Panc1 (cell line): Measurements from ENCODE around the gene PRRT3. TPM values are rescaled to one million over a fixed set of nuclear protein-coding genes. Genes with fewer than 3 reads are reported as not detected.

Source experiments
- ATAC-seq: fragments of 200-7000 bp; cut with Tn5 transposase; 2 replicates; pipeline ENCODE4 v1.9.1; 2020; ENCODE audit warnings: mild to moderate bottlenecking, moderate library complexity
- BruUV-seq: library from RNA; stranded (reverse); fragments of 400-500 nt; replicated peaks from 2 replicates; lab custom pipeline; 2021; lab: Mats Ljungman, UMichigan
- CTCF ChIA-PET: fragments of 300-600 bp; sonication (Branson Sonifier 250); formaldehyde crosslinking; loops from one replicate; lab custom pipeline; 2022; ENCODE audit warnings: antibody characterized with exemption; lab: Charles Lee
- POLR2A ChIA-PET: fragments of 300-600 bp; sonication (Branson Sonifier 250); formaldehyde crosslinking; loops from one replicate; lab custom pipeline; 2022; ENCODE audit warnings: antibody characterized with exemption; lab: Charles Lee
- DNase-seq: peaks from one replicate; pipeline ENCODE4 v3.0.0-alpha.2; 2010; ENCODE audit warnings: low read depth, low spot score
- H3K27ac ChIP-seq: 2 replicates; pipeline ENCODE4 v1.5.1; 2011; ENCODE audit warnings: mild to moderate bottlenecking, low read length, inconsistent platforms
- H3K27me3 ChIP-seq: fragments of 200-500 bp; sonication (Bioruptor generic); 2 replicates; pipeline ENCODE4 v1.6.0; 2014; ENCODE audit warnings: low read length, inconsistent platforms; ENCODE audit not compliant: control insufficient read depth, insufficient read depth
- H3K36me3 ChIP-seq: fragments of 200-500 bp; sonication (Bioruptor generic); 2 replicates; pipeline ENCODE4 v1.5.1; 2014; ENCODE audit warnings: inconsistent platforms, mild to moderate bottlenecking, low read length, moderate library complexity; ENCODE audit not compliant: control insufficient read depth, insufficient read depth
- H3K4me1 ChIP-seq: 2 replicates; pipeline ENCODE4 v1.5.1; 2011; ENCODE audit warnings: inconsistent platforms, mild to moderate bottlenecking, low read length, moderate library complexity; ENCODE audit not compliant: control insufficient read depth, insufficient read depth
- H3K4me3 ChIP-seq, 2 experiments: 2 replicates each; pipeline ENCODE4 v1.5.1; 2011 to 2012; ENCODE audit warnings: low read depth in 2 of 2, low read length in 2 of 2, mild to moderate bottlenecking in 2 of 2, inconsistent platforms in 1 of 2, moderate library complexity in 1 of 2
- H3K9me3 ChIP-seq: fragments of 200-500 bp; sonication (Bioruptor generic); 2 replicates; pipeline ENCODE4 v1.5.1; 2014; ENCODE audit warnings: low read depth, mild to moderate bottlenecking, inconsistent platforms, low read length, moderate library complexity; ENCODE audit not compliant: control insufficient read depth, insufficient read depth
- POLR2AphosphoS5 ChIP-seq: IDR thresholded peaks from 2 replicates; pipeline ENCODE4 v1.6.1; 2012; ENCODE audit warnings: mild to moderate bottlenecking, low read depth, low read length, moderate library complexity
- SIN3A ChIP-seq: IDR thresholded peaks from 2 replicates; pipeline ENCODE4 v1.6.1; 2012; ENCODE audit warnings: low read depth, mild to moderate bottlenecking, low read length, moderate library complexity, borderline replicate concordance; ENCODE audit not compliant: insufficient read depth
- TCF7L2 ChIP-seq: IDR thresholded peaks from 2 replicates; pipeline ENCODE4 v1.6.1; 2011; ENCODE audit warnings: mild to moderate bottlenecking, low read depth, low read length, inconsistent platforms
- in situ Hi-C: cut with HindIII; loops from 2 replicates; pipeline ENCODE4 v1.10.0; 2016; ENCODE audit warnings: low sequenced_read_pairs, low pct_unique_long_range_greater_than_20kb
- intact Hi-C: fragments of 100-400 bp; cut with micrococcal nuclease; formaldehyde crosslinking; loops from one replicate; pipeline ENCODE4 v1.10.0; 2022; ENCODE audit not compliant: unreplicated experiment
- total RNA-seq: library from RNA; stranded (reverse); gene quantifications from one replicate; pipeline ENCODE4 v1.2.1, GENCODE V29; 2021; ENCODE audit not compliant: unreplicated experiment
- TF ChIP-seq, protein P1 (sequence below): fragments of 450-650 bp; IDR thresholded peaks from 2 replicates; pipeline ENCODE4 v1.5.1; 2017; ENCODE audit warnings: mild to moderate bottlenecking
- TF ChIP-seq, protein P2 (sequence below), 2 experiments: IDR thresholded peaks; 2 replicates each; pipeline ENCODE4 v1.6.1; 2011 to 2012; ENCODE audit warnings: low read depth in 2 of 2, control low read depth in 1 of 2, low read length in 1 of 2, mild to moderate bottlenecking in 1 of 2, moderate library complexity in 1 of 2; ENCODE audit not compliant: insufficient read depth in 1 of 2

The PRRT3 gene
- total RNA-seq, 1 experiment from 2014 or later = 1.1 TPM

DNA sequence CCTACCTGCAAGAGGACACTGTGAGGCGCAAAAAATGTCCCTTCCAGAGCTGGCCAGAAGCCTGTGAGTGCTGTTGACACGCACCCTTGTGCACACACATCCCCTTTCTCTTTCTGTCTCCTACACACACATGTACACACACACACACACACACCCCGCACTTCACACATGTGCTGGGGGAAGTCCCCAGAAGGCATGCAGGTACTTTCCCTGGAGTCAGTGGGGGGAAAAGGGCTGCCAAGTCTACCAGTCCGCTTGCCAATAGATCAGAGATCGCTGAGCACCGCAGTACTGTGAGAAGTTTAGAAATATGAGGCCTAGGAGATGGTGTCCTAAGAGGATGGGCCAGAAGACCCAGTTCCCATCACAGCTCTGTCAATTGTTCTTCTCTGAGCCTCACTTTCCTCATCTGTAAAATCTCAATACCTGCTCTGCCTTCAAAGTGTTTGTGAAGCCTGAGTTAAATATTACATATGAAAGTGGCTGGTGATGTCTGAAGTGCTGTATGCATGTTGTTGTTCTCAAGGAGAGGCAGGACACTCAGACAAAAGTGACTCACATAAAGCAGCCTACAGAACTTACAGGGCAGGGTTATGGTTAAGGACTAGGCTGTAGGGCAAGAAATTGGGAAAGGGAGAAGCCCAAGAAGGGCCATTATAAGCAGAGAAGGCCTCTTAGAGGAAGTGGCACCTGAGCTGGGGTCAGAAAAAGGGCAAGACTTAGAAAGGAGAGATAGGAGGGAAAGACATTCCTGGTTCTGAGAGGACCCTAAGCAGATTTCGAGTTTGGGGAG is 42.8 kb downstream of the PRRT3 start:
- CTCF ChIA-PET = interaction anchor here (0.5 kb wide), 1 partner anchor 73 kb away, joined by 4 read pairs; no protein-coding TSS in a partner anchor
- BruUV-seq = no TSS peak
- H3K9me3 ChIP-seq = no peaks in the 10 kb centered on the region
- H3K27ac ChIP-seq = no peak overlapping the region
- intact Hi-C loops (no loop called here), in situ Hi-C loops (no loop called here)
- H3K27me3 ChIP-seq = no peaks in the 10 kb centered on the region
- ATAC-seq = no peak
- POLR2A ChIA-PET = no interaction called here
- H3K4me3 ChIP-seq = no peak overlapping the region
- no peak for DNase-seq
- H3K4me1 ChIP-seq = peaks cover 10% of the 10 kb centered on the region
- TF ChIP-seq TCF7L2 = no peak
- TF ChIP-seq POLR2AphosphoS5 = no peak
- TF ChIP-seq, protein P1, sequence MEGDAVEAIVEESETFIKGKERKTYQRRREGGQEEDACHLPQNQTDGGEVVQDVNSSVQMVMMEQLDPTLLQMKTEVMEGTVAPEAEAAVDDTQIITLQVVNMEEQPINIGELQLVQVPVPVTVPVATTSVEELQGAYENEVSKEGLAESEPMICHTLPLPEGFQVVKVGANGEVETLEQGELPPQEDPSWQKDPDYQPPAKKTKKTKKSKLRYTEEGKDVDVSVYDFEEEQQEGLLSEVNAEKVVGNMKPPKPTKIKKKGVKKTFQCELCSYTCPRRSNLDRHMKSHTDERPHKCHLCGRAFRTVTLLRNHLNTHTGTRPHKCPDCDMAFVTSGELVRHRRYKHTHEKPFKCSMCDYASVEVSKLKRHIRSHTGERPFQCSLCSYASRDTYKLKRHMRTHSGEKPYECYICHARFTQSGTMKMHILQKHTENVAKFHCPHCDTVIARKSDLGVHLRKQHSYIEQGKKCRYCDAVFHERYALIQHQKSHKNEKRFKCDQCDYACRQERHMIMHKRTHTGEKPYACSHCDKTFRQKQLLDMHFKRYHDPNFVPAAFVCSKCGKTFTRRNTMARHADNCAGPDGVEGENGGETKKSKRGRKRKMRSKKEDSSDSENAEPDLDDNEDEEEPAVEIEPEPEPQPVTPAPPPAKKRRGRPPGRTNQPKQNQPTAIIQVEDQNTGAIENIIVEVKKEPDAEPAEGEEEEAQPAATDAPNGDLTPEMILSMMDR = no peak
- TF ChIP-seq, protein P2, sequence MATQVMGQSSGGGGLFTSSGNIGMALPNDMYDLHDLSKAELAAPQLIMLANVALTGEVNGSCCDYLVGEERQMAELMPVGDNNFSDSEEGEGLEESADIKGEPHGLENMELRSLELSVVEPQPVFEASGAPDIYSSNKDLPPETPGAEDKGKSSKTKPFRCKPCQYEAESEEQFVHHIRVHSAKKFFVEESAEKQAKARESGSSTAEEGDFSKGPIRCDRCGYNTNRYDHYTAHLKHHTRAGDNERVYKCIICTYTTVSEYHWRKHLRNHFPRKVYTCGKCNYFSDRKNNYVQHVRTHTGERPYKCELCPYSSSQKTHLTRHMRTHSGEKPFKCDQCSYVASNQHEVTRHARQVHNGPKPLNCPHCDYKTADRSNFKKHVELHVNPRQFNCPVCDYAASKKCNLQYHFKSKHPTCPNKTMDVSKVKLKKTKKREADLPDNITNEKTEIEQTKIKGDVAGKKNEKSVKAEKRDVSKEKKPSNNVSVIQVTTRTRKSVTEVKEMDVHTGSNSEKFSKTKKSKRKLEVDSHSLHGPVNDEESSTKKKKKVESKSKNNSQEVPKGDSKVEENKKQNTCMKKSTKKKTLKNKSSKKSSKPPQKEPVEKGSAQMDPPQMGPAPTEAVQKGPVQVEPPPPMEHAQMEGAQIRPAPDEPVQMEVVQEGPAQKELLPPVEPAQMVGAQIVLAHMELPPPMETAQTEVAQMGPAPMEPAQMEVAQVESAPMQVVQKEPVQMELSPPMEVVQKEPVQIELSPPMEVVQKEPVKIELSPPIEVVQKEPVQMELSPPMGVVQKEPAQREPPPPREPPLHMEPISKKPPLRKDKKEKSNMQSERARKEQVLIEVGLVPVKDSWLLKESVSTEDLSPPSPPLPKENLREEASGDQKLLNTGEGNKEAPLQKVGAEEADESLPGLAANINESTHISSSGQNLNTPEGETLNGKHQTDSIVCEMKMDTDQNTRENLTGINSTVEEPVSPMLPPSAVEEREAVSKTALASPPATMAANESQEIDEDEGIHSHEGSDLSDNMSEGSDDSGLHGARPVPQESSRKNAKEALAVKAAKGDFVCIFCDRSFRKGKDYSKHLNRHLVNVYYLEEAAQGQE (IDR thresholded peaks at IDR 0.05; ENCODE audit: insufficient read depth in 1 of 2, low read depth in 2 of 2, low read length in 1 of 2) = no peak
- TF ChIP-seq SIN3A = no peak
- no peaks in the 10 kb centered on the region for H3K36me3 ChIP-seq

DNA sequence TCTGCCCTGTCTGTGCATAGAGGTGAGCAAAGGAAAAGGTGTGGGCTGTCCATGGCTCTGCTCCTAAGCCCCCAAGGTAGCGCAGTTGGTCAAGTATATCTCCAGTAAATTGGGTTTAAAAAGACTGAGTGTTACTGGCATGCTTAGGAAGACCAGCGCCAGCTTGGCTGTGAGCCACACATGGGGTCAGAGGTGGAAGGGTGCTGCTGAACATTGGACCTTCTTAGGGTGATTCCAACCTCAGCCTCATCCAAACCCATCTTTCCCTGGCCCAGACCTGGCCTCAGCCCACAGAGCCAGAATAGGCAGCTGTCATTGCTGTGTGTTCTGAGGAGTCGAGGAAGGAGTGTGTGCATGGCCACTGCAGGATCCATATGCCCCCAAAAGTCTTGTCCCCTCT is 43.9 kb downstream of the PRRT3 start:
- POLR2A ChIA-PET = no interaction called here
- CTCF ChIA-PET = no interaction called here

More for the DNA sequence above, 43.9 kb downstream of the PRRT3 start:
- ATAC-seq (no peak), DNase-seq (no peak)
- H3K9me3 ChIP-seq = no peaks in the 10 kb centered on the region
- H3K36me3 ChIP-seq = no peaks in the 10 kb centered on the region
- in situ Hi-C loops (no loop called here), intact Hi-C loops (no loop called here)
- H3K27ac ChIP-seq = no peak overlapping the region
- H3K27me3 ChIP-seq = no peaks in the 10 kb centered on the region
- H3K4me1 ChIP-seq = 0 out of 2 replicates have a peak, but pooled peaks cover under 1% of the 10 kb centered on the region
- no TSS peak for BruUV-seq
- H3K4me3 ChIP-seq = no peak overlapping the region
- TF ChIP-seq, protein P1 = no peak
- TF ChIP-seq TCF7L2 = no peak
- no peak for TF ChIP-seq SIN3A
- TF ChIP-seq POLR2AphosphoS5 = no peak
- TF ChIP-seq, protein P2 (IDR thresholded peaks at IDR 0.05; ENCODE audit: insufficient read depth in 1 of 2, low read depth in 2 of 2, low read length in 1 of 2) = no peak
